GM08714 (cell line): Measurements from ENCODE around the gene SIRT2.
"Not testable (repeated sequence)": the region's sequence is repeated elsewhere in the genome, so short reads cannot be mapped to it uniquely, and the experiment has no call there.

Source experiments
- H3K4me3 ChIP-seq: fragments of 200-500 bp; sonication (Bioruptor generic); 2 replicates; pipeline ENCODE4 v1.5.1; 2014; ENCODE audit warnings: mild to moderate bottlenecking, low read length, inconsistent platforms
- ZNF274 ChIP-seq: IDR thresholded peaks from 2 replicates; pipeline ENCODE4 v1.6.1; 2012; ENCODE audit warnings: mild to moderate bottlenecking, low read depth, low read length

SIRT2 gene

DNA sequence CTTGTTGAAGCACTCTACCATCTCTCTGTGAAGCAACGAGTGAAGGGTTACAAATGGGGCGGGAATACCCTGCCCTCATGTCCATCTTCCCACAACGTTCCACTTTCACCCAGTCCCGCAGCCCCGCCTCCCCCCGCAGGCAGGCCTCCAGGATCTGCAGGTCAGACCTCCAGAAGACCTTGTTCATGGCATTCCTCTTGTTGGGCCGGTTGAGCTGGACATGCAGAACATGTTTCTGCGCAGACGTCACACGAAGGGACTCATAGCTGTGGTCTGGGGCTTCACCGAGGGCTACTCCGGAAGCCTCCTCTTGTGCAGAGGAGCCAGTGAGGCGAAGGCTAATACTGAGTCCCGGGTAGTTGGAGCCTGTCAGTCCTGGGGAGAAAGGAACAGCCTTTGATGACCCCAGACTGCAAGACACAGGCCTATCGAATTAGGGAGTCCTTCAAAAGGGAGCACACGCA, 68.2 kb downstream of the SIRT2 start:
- no peak for TF ChIP-seq ZNF274
- peak overlapping the region; percentile 83 for H3K4me3 ChIP-seq

- TF ChIP-seq ZNF274 = no peak
Observed at GRCh38 chr19:38830039-38830733, 69.2 kb downstream of the SIRT2 start.

DNA sequence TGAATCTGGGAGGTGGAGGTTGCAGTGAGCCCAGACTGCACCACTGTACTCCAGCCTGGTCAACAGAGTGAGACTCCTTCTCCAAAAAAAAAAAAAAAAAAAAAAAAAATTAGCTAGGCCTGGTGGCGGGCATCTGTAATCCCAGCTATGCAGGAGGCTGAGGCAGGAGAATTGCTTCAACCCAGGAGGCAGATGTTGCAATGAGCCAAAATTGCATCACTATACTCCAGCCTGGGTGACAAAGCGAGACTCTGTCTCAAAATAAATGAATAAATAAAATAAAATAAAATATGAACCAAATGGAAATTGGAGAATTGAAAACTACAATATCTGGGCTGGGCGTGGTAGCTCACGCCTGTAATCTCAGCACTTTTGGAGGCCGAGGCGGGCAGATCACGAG, 70.2 kb downstream of the SIRT2 start:
- H3K4me3 ChIP-seq = not testable (repeated sequence)

More at GRCh38 chr19:38830039-38830733, 69.2 kb downstream of the SIRT2 start:
- no peak overlapping the region; the same call in 1 of the 2 replicates for H3K4me3 ChIP-seq
